CD4-positive, CD25-positive, alpha-beta regulatory T cell (primary cell): Measurements from ENCODE around the gene CCDC92B. TPM values are rescaled to one million over a fixed set of nuclear protein-coding genes. Genes with fewer than 3 reads are reported as not detected.

Experiments
- ATAC-seq, 2 donors: fragments of 150-1000 bp; cut with Tn5 transposase; one replicate each; pipeline ENCODE4 v1.10.0; 2021; ENCODE audit warnings: low read depth in 2 of 2, moderate number of reproducible peaks in 2 of 2, moderate library complexity in 1 of 2
- DNase-seq, 3 donors: peaks; one replicate each; pipeline versions ENCODE4 v3.0.0 to v3.0.0-alpha.2; 2012 to 2022; ENCODE audit warnings: mixed read lengths in 1 of 3
- H3K27ac ChIP-seq: one replicate; pipeline ENCODE4 v1.7.0; 2013; ENCODE audit warnings: mild to moderate bottlenecking, low read length; ENCODE audit not compliant: insufficient read depth, poor library complexity, severe bottlenecking
- H3K27me3 ChIP-seq: one replicate; pipeline ENCODE4 v1.7.0; 2013; ENCODE audit warnings: low read length; ENCODE audit not compliant: control insufficient read depth, insufficient read depth
- H3K36me3 ChIP-seq: one replicate; pipeline ENCODE4 v1.7.0; 2013; ENCODE audit warnings: mild to moderate bottlenecking, low read length, moderate library complexity; ENCODE audit not compliant: control insufficient read depth, insufficient read depth
- H3K4me1 ChIP-seq: 2 replicates; pipeline ENCODE4 v1.7.0; 2013; ENCODE audit warnings: mild to moderate bottlenecking, low read length; ENCODE audit not compliant: insufficient read depth, control insufficient read depth, poor library complexity, severe bottlenecking
- H3K4me3 ChIP-seq: one replicate; pipeline ENCODE4 v1.7.0; 2013; ENCODE audit warnings: low read depth, mild to moderate bottlenecking, low read length, moderate library complexity
- H3K9me3 ChIP-seq, 2 experiments: 1 replicate in 1 of 2; 2 replicates in 1 of 2; pipeline ENCODE4 v1.7.0; 2013; ENCODE audit warnings: low read length in 2 of 2, mild to moderate bottlenecking in 1 of 2, moderate library complexity in 1 of 2; ENCODE audit not compliant: control insufficient read depth in 2 of 2
- H3K27ac Mint-ChIP-seq, 3 donors: one replicate each; pipeline ENCODE4 v1.8.0; 2020 to 2022; ENCODE audit warnings: mild to moderate bottlenecking in 3 of 3, mixed read lengths in 3 of 3, moderate library complexity in 2 of 3
- H3K27me3 Mint-ChIP-seq: one replicate; pipeline ENCODE4 v1.8.0; 2022; ENCODE audit warnings: mild to moderate bottlenecking, mixed read lengths
- H3K36me3 Mint-ChIP-seq: one replicate; pipeline ENCODE4 v1.8.0; 2020; ENCODE audit warnings: mixed read lengths
- H3K4me1 Mint-ChIP-seq, 4 donors: one replicate each; pipeline ENCODE4 v1.8.0; 2020 to 2022; ENCODE audit warnings: mixed read lengths in 4 of 4, mild to moderate bottlenecking in 1 of 4
- H3K4me3 Mint-ChIP-seq, 4 donors: one replicate each; pipeline ENCODE4 v1.8.0; 2020 to 2022; ENCODE audit warnings: mild to moderate bottlenecking in 4 of 4, mixed read lengths in 4 of 4, moderate library complexity in 3 of 4
- H3K9me3 Mint-ChIP-seq, 7 donors: one replicate each; pipeline ENCODE4 v1.8.0; 2020 to 2022; ENCODE audit warnings: mixed read lengths in 7 of 7, mild to moderate bottlenecking in 3 of 7, moderate library complexity in 2 of 7
- polyA plus RNA-seq, 4 donors: library from polyadenylated mRNA; unstranded; fragments of 300-500 nt; fragmentation: Illumina TruSeq; gene quantifications; one replicate each; pipeline ENCODE4 v1.2.3, GENCODE V29; 2021
- total RNA-seq: library from RNA; stranded (reverse); gene quantifications from one replicate; pipeline ENCODE4 v1.2.3, GENCODE V29; 2022

Gene CCDC92B
- total and polyA plus RNA-seq, 5 donors from 2014 or later: 0.12 TPM; not detected in 4

DNA sequence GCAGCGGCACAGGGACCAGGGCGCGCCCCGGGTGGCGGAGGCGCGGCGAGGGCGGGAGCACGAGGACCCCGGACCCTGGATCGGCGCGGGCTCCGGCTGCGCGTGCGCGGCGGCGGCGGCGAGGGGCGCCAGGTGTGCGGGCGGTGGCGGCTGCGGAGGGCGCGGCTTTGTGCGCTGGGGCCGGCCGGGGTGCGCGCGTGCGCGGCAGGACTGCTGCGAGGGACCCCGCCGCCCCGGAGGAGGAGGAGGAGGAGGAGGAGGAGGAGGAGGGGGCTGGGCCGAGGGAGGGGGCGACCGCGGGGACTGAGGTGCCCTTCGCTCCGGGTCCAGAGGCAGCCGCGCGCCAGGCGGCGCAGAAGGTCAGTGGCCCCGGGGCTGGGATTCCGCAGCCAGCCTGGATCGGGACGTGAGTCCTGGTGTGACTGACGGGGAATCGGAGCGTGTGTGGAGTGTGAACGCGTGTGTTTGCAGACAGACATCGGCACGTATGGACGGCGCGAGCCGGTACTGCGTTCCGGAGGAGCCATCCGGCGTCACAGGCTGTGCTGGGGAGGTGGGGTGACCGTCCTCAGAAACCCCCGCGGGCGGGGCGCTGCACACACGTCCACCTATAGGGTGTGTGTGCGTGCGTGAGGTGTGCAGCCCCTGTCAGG lies 27.3 kb upstream of the CCDC92B start:
- Mint-ChIP-seq H3K4me1 (peaks cover 0 to 18% (median 4%) of the 10 kb centered on the region in 4 donors), H3K9me3 (no peaks in the 10 kb centered on the region), H3K36me3 (no peaks in the 10 kb centered on the region), H3K4me3 (peak overlapping the region in 3 of 4 donors; percentile 29 to 74 (median 61)), H3K27ac (peak overlapping the region in 1 of 3 donors; percentile 42), H3K27me3 (peaks cover 63% of the 10 kb centered on the region)
- H3K4me3 ChIP-seq: no peak overlapping the region
- no peaks in the 10 kb centered on the region for H3K36me3 ChIP-seq
- peaks cover 12% of the 10 kb centered on the region for H3K4me1 ChIP-seq
- peaks cover 8% of the 10 kb centered on the region for H3K27me3 ChIP-seq
- H3K9me3 ChIP-seq: no peaks in the 10 kb centered on the region
- DNase-seq (no peak), ATAC-seq (peak in 1 of 2 donors; percentile 56)
- H3K27ac ChIP-seq: no peak overlapping the region

DNA sequence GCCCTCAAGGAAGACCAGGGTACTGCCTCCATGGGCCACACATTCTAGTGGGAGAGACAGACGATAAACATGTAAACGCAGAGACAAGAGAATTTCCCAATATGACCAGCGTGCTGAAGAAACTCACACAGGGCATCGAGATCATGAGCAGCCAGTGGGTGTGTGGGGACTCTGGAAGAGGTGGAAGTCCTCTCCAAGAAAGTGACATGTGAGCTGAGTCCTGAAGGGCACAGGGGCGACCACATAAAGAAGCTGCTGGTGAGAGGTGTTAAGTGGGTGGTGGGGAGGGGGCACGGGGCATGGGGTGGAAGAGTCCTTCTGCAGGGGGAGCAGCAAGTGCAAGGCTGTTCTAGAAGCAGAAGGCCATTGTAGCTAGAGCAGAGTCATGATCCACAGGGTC lies 25.8 kb upstream of the CCDC92B start:
- H3K27ac Mint-ChIP-seq: no peak overlapping the region
- no peaks in the 10 kb centered on the region for H3K36me3 Mint-ChIP-seq
- Histone ChIP-seq H3K36me3 (no peaks in the 10 kb centered on the region), H3K9me3 (no peaks in the 10 kb centered on the region), H3K27me3 (peaks cover 8% of the 10 kb centered on the region), H3K27ac (no peak overlapping the region), H3K4me1 (peaks cover 12% of the 10 kb centered on the region), H3K4me3 (no peak overlapping the region)
- H3K4me3 Mint-ChIP-seq: peak overlapping the region in 1 of 4 donors; percentile 46
- no peak for ATAC-seq
- H3K27me3 Mint-ChIP-seq: peaks cover 62% of the 10 kb centered on the region
- DNase-seq: no peak
- no peaks in the 10 kb centered on the region for H3K9me3 Mint-ChIP-seq
- H3K4me1 Mint-ChIP-seq: peaks cover 0 to 18% (median 4%) of the 10 kb centered on the region in 4 donors

DNA sequence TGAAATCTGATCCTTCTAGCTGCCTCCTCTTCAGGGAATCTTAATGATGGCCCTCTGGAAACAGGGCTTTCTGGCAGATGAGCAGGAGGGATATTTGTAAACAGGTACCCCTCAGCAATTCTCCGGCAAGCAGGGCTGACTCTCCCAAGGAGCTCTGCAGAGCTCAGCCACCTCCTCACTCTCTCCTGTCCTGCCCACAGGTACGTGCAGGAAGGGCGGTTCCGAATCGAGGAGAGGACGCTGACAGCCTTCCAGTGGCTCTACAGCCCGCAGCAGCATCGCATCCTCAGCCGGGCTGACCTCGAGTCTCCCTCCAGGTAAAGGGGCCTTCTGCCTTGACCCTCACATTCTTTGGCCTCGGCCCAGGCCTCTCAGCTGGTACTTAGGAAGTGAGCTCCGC lies 20.7 kb upstream of the CCDC92B start:
- peaks cover 43% of the 10 kb centered on the region for H3K27me3 Mint-ChIP-seq
- Histone ChIP-seq H3K4me3 (no peak overlapping the region), H3K27me3 (peaks cover 4% of the 10 kb centered on the region), H3K4me1 (no peaks in the 10 kb centered on the region), H3K27ac (no peak overlapping the region), H3K9me3 (no peaks in the 10 kb centered on the region), H3K36me3 (no peaks in the 10 kb centered on the region)
- peaks cover 0 to 2% (median 0%) of the 10 kb centered on the region in 4 donors for H3K4me1 Mint-ChIP-seq
- no peaks in the 10 kb centered on the region for H3K9me3 Mint-ChIP-seq
- no peaks in the 10 kb centered on the region for H3K36me3 Mint-ChIP-seq
- H3K27ac Mint-ChIP-seq: peak overlapping the region in 1 of 3 donors; percentile 14
- DNase-seq (no peak), ATAC-seq (no peak)
- no peak overlapping the region for H3K4me3 Mint-ChIP-seq

DNA sequence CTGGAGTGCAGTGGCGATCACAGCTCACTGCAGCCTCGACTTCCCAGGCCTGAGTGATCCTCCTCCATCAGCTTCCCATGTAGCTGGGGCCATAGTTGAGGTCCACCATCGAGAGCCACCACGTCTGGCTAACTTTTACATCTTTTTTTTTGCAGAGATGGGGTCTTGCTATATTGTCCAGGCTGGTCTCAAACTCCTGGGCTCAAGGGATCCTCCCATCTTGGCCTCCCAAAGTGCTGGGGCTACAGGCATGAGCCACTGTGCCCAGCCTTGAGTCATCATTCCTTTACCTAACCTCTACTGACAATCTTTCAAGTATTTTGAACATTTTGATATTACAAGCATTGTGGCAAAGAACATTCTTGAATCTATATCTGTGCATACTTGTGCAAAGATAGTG lies 9.4 kb upstream of the CCDC92B start:
- Mint-ChIP-seq H3K4me3 (no peak overlapping the region), H3K4me1 (peaks cover 0 to 14% (median under 1%) of the 10 kb centered on the region in 4 donors), H3K27ac (no peak overlapping the region), H3K9me3 (peaks cover 0 to 3% (median 0%) of the 10 kb centered on the region in 7 donors), H3K36me3 (no peaks in the 10 kb centered on the region), H3K27me3 (peaks cover 67% of the 10 kb centered on the region)
- no peak for DNase-seq
- ATAC-seq: no peak
- Histone ChIP-seq H3K4me3 (no peak overlapping the region), H3K4me1 (no peaks in the 10 kb centered on the region), H3K27ac (no peak overlapping the region), H3K9me3 (no peaks in the 10 kb centered on the region), H3K27me3 (peaks cover 5% of the 10 kb centered on the region), H3K36me3 (no peaks in the 10 kb centered on the region)

DNA sequence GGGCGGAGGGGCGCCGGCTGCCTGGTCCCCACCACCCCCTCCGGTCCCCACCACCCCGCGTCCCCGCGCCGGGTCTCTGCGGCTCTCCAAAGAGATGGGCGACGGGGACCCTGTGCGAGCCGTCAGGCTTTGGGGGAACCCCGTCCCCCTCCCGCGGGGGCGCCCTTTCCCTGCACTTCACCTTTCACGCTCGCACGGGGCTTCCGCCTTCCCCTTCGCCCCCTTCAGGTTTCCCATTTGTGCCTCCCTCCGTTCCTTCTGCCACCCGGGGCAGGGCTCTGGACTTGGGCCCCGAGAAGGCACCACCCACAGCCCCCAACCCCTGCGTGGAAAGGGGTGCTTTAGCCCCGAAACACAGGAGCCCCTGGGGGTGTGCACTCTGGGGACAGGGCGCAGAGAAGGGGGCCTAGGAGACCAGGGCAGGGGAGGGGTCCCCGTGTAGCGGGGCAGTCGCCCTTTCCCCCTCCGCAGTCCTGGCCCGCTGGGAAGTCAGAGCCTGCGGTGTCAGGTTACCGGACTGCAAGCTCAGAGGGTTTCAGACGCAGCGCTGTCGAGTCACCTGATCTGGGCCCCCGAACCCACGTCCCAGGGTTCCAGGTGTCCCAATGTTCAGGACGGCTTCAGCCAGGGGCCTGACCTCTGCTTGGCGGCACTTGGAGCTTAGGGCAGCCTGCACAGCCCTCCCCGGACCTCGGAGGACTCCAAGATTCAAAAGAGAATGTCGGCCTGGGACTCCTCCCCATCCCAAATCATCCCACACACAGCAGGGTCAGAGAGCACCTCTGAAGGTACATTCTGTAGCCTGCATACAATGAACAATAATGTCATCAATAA lies 6.7 kb upstream of the CCDC92B start:
- peaks cover 0 to 3% (median 1%) of the 10 kb centered on the region in 7 donors for H3K9me3 Mint-ChIP-seq
- Histone ChIP-seq H3K4me3 (no peak overlapping the region), H3K9me3 (no peaks in the 10 kb centered on the region), H3K27ac (no peak overlapping the region), H3K27me3 (peaks cover 7% of the 10 kb centered on the region), H3K4me1 (no peaks in the 10 kb centered on the region), H3K36me3 (no peaks in the 10 kb centered on the region)
- H3K27me3 Mint-ChIP-seq: peaks cover 66% of the 10 kb centered on the region
- DNase-seq: no peak
- H3K4me3 Mint-ChIP-seq: peak overlapping the region in 1 of 4 donors; percentile 54
- no peaks in the 10 kb centered on the region for H3K36me3 Mint-ChIP-seq
- no peak overlapping the region for H3K27ac Mint-ChIP-seq
- H3K4me1 Mint-ChIP-seq: peaks cover 0 to 14% (median under 1%) of the 10 kb centered on the region in 4 donors
- no peak for ATAC-seq

DNA sequence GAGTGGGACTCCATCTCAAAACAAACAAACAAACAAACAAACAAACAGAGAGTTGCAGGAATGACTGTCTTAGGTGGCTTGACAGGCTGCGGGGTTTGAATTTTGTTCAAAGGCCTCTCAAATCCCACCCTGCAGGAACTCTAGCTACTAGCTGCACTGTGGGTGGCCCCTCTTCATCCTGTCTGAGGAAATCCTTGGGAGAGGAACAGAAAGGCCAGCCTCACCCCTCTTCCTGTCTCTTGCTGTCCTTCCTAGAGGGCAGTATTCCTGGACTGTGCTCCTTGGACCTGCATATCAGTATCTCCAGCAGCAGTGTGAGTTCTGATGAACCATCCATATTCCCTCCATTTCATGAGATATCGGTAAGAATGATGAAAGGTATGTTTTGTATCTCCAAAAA lies 2.0 kb upstream of the CCDC92B start:
- no peak for ATAC-seq
- H3K4me1 ChIP-seq: no peaks in the 10 kb centered on the region
- Mint-ChIP-seq H3K27ac (no peak overlapping the region), H3K4me1 (peaks cover 0 to 13% (median under 1%) of the 10 kb centered on the region in 4 donors), H3K4me3 (no peak overlapping the region), H3K9me3 (peaks cover 0 to 8% (median 0%) of the 10 kb centered on the region in 7 donors), H3K27me3 (peaks cover 65% of the 10 kb centered on the region), H3K36me3 (no peaks in the 10 kb centered on the region)
- H3K36me3 ChIP-seq: no peaks in the 10 kb centered on the region
- H3K27ac ChIP-seq: no peak overlapping the region
- no peak for DNase-seq
- no peak overlapping the region for H3K4me3 ChIP-seq
- peaks cover 8% of the 10 kb centered on the region for H3K27me3 ChIP-seq
- no peaks in the 10 kb centered on the region for H3K9me3 ChIP-seq

DNA sequence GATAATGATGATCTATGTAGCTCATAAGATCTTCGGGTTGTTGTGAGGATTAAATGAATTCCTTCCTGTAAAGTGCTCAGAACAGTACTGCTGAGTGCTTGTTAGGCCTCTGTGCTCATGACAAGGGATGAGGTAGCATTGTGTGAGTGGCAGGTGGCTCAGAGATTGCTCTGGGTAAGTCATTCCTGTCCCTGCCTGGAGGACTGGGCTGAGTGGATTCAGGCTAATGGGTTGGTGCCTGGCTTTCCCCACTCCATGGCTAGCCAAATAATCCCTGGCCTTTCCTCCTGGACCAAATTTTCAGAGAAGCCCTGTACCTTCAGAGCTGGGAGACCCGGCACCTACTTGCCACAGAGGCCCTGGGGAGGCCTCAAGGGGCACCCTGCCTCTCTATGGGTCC lies 1.3 kb upstream of the CCDC92B start:
- no peaks in the 10 kb centered on the region for H3K4me1 ChIP-seq
- Mint-ChIP-seq H3K27me3 (peaks cover 63% of the 10 kb centered on the region), H3K9me3 (peaks cover 0 to 8% (median 0%) of the 10 kb centered on the region in 7 donors), H3K27ac (no peak overlapping the region), H3K4me3 (no peak overlapping the region), H3K4me1 (peaks cover 0 to 7% (median 0%) of the 10 kb centered on the region in 4 donors), H3K36me3 (no peaks in the 10 kb centered on the region)
- no peak overlapping the region for H3K4me3 ChIP-seq
- no peaks in the 10 kb centered on the region for H3K9me3 ChIP-seq
- DNase-seq (no peak), ATAC-seq (no peak)
- no peaks in the 10 kb centered on the region for H3K36me3 ChIP-seq
- H3K27me3 ChIP-seq: peaks cover 9% of the 10 kb centered on the region
- no peak overlapping the region for H3K27ac ChIP-seq
